Heart right ventricle (tissue), 16 donors: Measurements from ENCODE around the gene TREML1. TPM values are rescaled to one million over a fixed set of nuclear protein-coding genes. Genes with fewer than 3 reads are reported as not detected.
"Not testable (repeated sequence)": the region's sequence is repeated elsewhere in the genome, so short reads cannot be mapped to it uniquely, and the experiment has no call there.

Source experiments
- ATAC-seq, 8 donors: fragments of 200-7000 bp; cut with Tn5 transposase; one replicate each; pipeline ENCODE4 v1.9.1; 2020; ENCODE audit warnings: mild to moderate bottlenecking in 8 of 8, moderate library complexity in 8 of 8, moderate number of reproducible peaks in 1 of 8
- DNase-seq, 2 donors: peaks; one replicate each; pipeline ENCODE4 v3.0.0-alpha.2; 2020
- H3K27ac ChIP-seq, 10 donors: fragments of 200-600 bp; sonication (generic) in 2 of 10; one replicate each; pipeline versions ENCODE4 v1.5.0 to v1.8.0; 2020 to 2022; ENCODE audit warnings: mild to moderate bottlenecking in 3 of 10
- H3K27me3 ChIP-seq, 7 donors: fragments of 200-600 bp; one replicate each; pipeline ENCODE4 v1.8.0; 2021 to 2022; ENCODE audit warnings: mild to moderate bottlenecking in 2 of 7
- H3K36me3 ChIP-seq, 9 donors: fragments of 200-600 bp; sonication (generic) in 1 of 9; one replicate each; pipeline versions ENCODE4 v1.5.0 to v1.8.0; 2020 to 2022; ENCODE audit warnings: mild to moderate bottlenecking in 2 of 9
- H3K4me1 ChIP-seq, 9 donors: fragments of 200-600 bp; sonication (generic) in 1 of 9; one replicate each; pipeline versions ENCODE4 v1.5.0 to v1.8.0; 2020 to 2022; ENCODE audit warnings: mild to moderate bottlenecking in 4 of 9
- H3K4me3 ChIP-seq, 10 donors: fragments of 200-600 bp; sonication (generic) in 2 of 10; one replicate each; pipeline versions ENCODE4 v1.5.0 to v1.8.0; 2020 to 2022; ENCODE audit warnings: mild to moderate bottlenecking in 7 of 10, moderate library complexity in 2 of 10
- H3K9me3 ChIP-seq, 11 donors: fragments of 200-600 bp in 10 of 11; sonication (generic) in 2 of 11; one replicate each; pipeline versions ENCODE4 v1.5.0 to v1.8.0; 2013 to 2022; ENCODE audit warnings: mild to moderate bottlenecking in 2 of 11, control low read depth in 1 of 11, moderate library complexity in 1 of 11
- CTCF ChIP-seq, 9 donors: fragments of 200-600 bp; sonication (generic) in 2 of 9; IDR thresholded peaks; one replicate each; pipeline versions ENCODE4 v1.5.0 to v1.8.0; 2021 to 2022; ENCODE audit warnings: antibody characterized with exemption in 9 of 9, mild to moderate bottlenecking in 5 of 9, moderate library complexity in 1 of 9
- WGBS, 2 donors: extraction: QIAGEN DNeasy Blood & Tissue Kit; methylation state at CpG; one replicate each; pipeline ENCODE4 v1.1.7; 2013; ENCODE audit warnings: inconsistent platforms in 1 of 2; 5-methylcytosine and 5-hydroxymethylcytosine counted together
- intact Hi-C, 10 donors: fragments of 100-400 bp; cut with DNase I; formaldehyde crosslinking; loops; one replicate each; pipeline versions ENCODE4 v1.11.1 to v1.14.2; 2022
- polyA plus RNA-seq, 2 donors: library from polyadenylated mRNA; stranded (reverse); fragments of 200-250 nt; gene quantifications; one replicate each; pipeline ENCODE4 v1.2.3, GENCODE V29; 2013
- total RNA-seq, 10 donors: library from RNA; stranded (reverse); fragmentation: NEBNext Ultra II Directional in 3 of 10; extraction: Animal tissue kit (Norgen Biotek cat#: 25700) in 3 of 10; gene quantifications; one replicate each; pipeline versions ENCODE4 v1.2.1 to v1.2.4, GENCODE V29; 2021 to 2023
- donor health status: Arrhythmogenic right ventricular cardiomyopathy.
- donor health status: ischemic (EF 13 %, LVEDD 7.1; RV severe dilation, severe dysfunction).
- donor health status: healthy with polysubstance abuse.
- donor health status: DM: no; HTN: yes; CAD: no.
- donor health status: DM: no; HTN: no; CAD: no.
- donor health status: ischemic (EF 25% LVEDD 6.9; RV normal size, moderate dysfunction).
- donor health status: ischemic (EF 25% LVEDD 5.7; RV mildly dilated, moderate dysfunction).
- donor health status: healthy.
- donor health status: DM: yes; HTN: yes; CAD: no.
- donor health status: Ischemic cardiomyopathy.
- donor health status: ischemic (EF 35%, LVEDD 5.7; RV mildly dilated, moderate dysfunction).
- donor health status: nonischemic (EF 11% LVEDD 7.7; RV severe dilation, severe dysfunction).
- donor health status: DM: yes; HTN: yes; CAD: no.
- donor health status: PGD.
- donor health status: ischemic (EF 29% LVEDD 5.4; RV normal size, mild dysfunction).
- donor health status: nonischemic (EF 23%, LVEDD 6.1; RV moderate dilation, normal function).

Gene TREML1
- total and polyA plus RNA-seq, 12 donors, result 0.17 to 0.39 (median 0.33) TPM; not detected in 9

GRCh38 chr6:41193171-41193734 is 39.1 kb upstream of the TREML1 start:
- WGBS, 2 donors, result 68 to 71% methylated on average over 5 of the region's 5 CpGs
- TF ChIP-seq CTCF (IDR thresholded peaks at IDR 0.05), result no peak
- peaks cover 0 to 17% (median 4%) of the 10 kb centered on the region in 11 donors for H3K9me3 ChIP-seq
- no peak overlapping the region for H3K4me3 ChIP-seq
- H3K36me3 ChIP-seq, result no peaks in the 10 kb centered on the region
- ATAC-seq (no peak), DNase-seq (no peak)
- no peak overlapping the region for H3K27ac ChIP-seq
- H3K27me3 ChIP-seq, result peaks cover 0 to 54% (median 31%) of the 10 kb centered on the region in 7 donors
- H3K4me1 ChIP-seq, result no peaks in the 10 kb centered on the region
- intact Hi-C loops, result loop anchor here in 1 of 10 donors (10.0 kb wide), 1 partner anchor 122 kb away; no protein-coding TSS in a partner anchor

- intact Hi-C loops, result loop anchor here in 1 of 10 donors (10.0 kb wide), 1 partner anchor 123 kb away; no protein-coding TSS in a partner anchor
- TF ChIP-seq CTCF (IDR thresholded peaks at IDR 0.05), result peak in 7 of 9 donors; percentile 20 to 57 (median 50)
- H3K4me3 ChIP-seq, result no peak overlapping the region
- WGBS, 2 donors, result 15 to 18% methylated on average over 6 of the region's 6 CpGs
- no peaks in the 10 kb centered on the region for H3K36me3 ChIP-seq
- peak in 4 of 8 donors; percentile 54 to 67 (median 59) for ATAC-seq
- no peaks in the 10 kb centered on the region for H3K4me1 ChIP-seq
- DNase-seq, result peak in 1 of 2 donors; percentile 45
- H3K9me3 ChIP-seq, result peaks cover 0 to 17% (median 4%) of the 10 kb centered on the region in 11 donors
- peaks cover 0 to 45% (median 26%) of the 10 kb centered on the region in 7 donors for H3K27me3 ChIP-seq
- H3K27ac ChIP-seq, result no peak overlapping the region
Observed at GRCh38 chr6:41191569-41191968, 37.4 kb upstream of the TREML1 start.

- H3K36me3 ChIP-seq, result no peaks in the 10 kb centered on the region
- DNase-seq, result no peak
- intact Hi-C loops, result loop anchor here in 1 of 10 donors (10.0 kb wide), 1 partner anchor 124 kb away; no protein-coding TSS in a partner anchor
- WGBS, 2 donors, result 73 to 76% methylated on average over 3 of the region's 3 CpGs
- H3K27ac ChIP-seq, result no peak overlapping the region
- H3K4me1 ChIP-seq, result peaks cover 0 to 4% (median 0%) of the 10 kb centered on the region in 9 donors
- peaks cover 0 to 42% (median 18%) of the 10 kb centered on the region in 7 donors for H3K27me3 ChIP-seq
- H3K4me3 ChIP-seq, result no peak overlapping the region
- no peak for TF ChIP-seq CTCF (IDR thresholded peaks at IDR 0.05)
- no peak for ATAC-seq
- peaks cover 0 to 17% (median 4%) of the 10 kb centered on the region in 11 donors for H3K9me3 ChIP-seq
Observed at GRCh38 chr6:41190791-41191190, 36.6 kb upstream of the TREML1 start.

- 98% methylated on average over 2 of the region's 2 CpGs for WGBS, 2 donors
- H3K9me3 ChIP-seq, result peaks cover 0 to 17% (median 4%) of the 10 kb centered on the region in 11 donors
- H3K36me3 ChIP-seq, result no peaks in the 10 kb centered on the region
- DNase-seq (no peak), ATAC-seq (no peak)
- H3K27me3 ChIP-seq, result peaks cover 0 to 33% (median 14%) of the 10 kb centered on the region in 7 donors
- no peak overlapping the region for H3K4me3 ChIP-seq
- peaks cover 0 to 9% (median 0%) of the 10 kb centered on the region in 9 donors for H3K4me1 ChIP-seq
- intact Hi-C loops, result loop anchor here in 1 of 10 donors (10.0 kb wide), 1 partner anchor 125 kb away; no protein-coding TSS in a partner anchor
- TF ChIP-seq CTCF (IDR thresholded peaks at IDR 0.05), result no peak
- no peak overlapping the region for H3K27ac ChIP-seq
Observed at GRCh38 chr6:41189967-41190366, 35.8 kb upstream of the TREML1 start.

- Histone ChIP-seq H3K27me3 (peaks cover 0 to 25% (median 10%) of the 10 kb centered on the region in 7 donors), H3K9me3 (peaks cover 0 to 17% (median 4%) of the 10 kb centered on the region in 11 donors)
- H3K36me3 ChIP-seq, H3K27ac ChIP-seq, DNase-seq, H3K4me3 ChIP-seq, ATAC-seq, H3K4me1 ChIP-seq, intact Hi-C loops: not testable (repeated sequence)
Observed at GRCh38 chr6:41189046-41189445, 34.9 kb upstream of the TREML1 start.
